ENCODE data around the gene OR52K2. TPM values are rescaled to one million over a fixed set of nuclear protein-coding genes. Genes with fewer than 3 reads are reported as not detected.
A peak's percentile ranks its signal among the peaks of the same experiment; 100 is the strongest.
"Not testable (repeated sequence)": the region's sequence is repeated elsewhere in the genome, so short reads cannot be mapped to it uniquely, and the experiment has no call there.

The OR52K2 gene
- polyA plus RNA-seq: not detected
- long read RNA-seq, donor 1: 0 reads
- long read RNA-seq, donor 2: 0 reads
- long read RNA-seq, donor 3: 0 reads
- long read RNA-seq, donor 4: 0 reads
- long read RNA-seq, donor 5: 0 reads
- long read RNA-seq, donor 6: 0 reads
- long read RNA-seq, donor 7: 0 reads
- long read RNA-seq, donor 8: 0 reads
- long read RNA-seq, donor 9: 0 reads
- long read RNA-seq, donor 10: 0 reads

DNA sequence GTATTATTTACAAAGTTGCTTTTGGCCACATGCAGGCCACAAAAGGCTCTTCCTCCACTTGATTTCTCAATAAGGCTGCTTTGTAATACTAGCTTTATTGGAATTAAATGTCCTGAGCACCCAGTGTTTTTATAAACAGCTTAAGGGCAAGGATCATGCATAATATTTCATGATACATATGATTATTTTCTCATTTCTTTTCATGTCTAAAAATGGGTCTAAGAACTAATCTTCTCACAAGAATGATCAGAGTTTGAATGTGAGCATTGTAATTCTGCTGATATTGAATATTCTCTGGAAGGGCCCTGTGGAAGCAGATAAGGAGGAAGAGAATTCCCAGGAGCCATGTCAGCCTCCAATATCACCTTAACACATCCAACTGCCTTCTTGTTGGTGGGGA is at the start of gene OR52K2:
Gene OR52K2, plus strand, starts transcription at position 301 of the 400 bp plus-strand sequence. Its CDS starts 45 bp downstream, at position 346.
- DNase-seq (no peak), FAIRE-seq (no peak)
- Histone ChIP-seq H3K36me3 (ENCODE audit: control insufficient read depth in 3 of 3, insufficient read depth in 2 of 3, low read depth in 1 of 3, low read length in 3 of 3) (no peaks in the 10 kb centered on the region), H3K4me1 (ENCODE audit: control insufficient read depth in 3 of 3, insufficient read depth in 2 of 3, low read depth in 1 of 3, low read length in 2 of 3) (no peaks in the 10 kb centered on the region), H3K27me3 (ENCODE audit: control insufficient read depth in 3 of 3, insufficient read depth in 3 of 3, low read length in 3 of 3) (no peaks in the 10 kb centered on the region), H3K4me3 (ENCODE audit: low read depth in 1 of 3, low read length in 3 of 3) (no peak within 1 kb of the TSS), H3K27ac (ENCODE audit: low read depth in 1 of 3, low read length in 2 of 3) (no peak within 1 kb of the TSS), H3K9me3 (ENCODE audit: control insufficient read depth in 2 of 2, insufficient read depth in 1 of 2, low read depth in 1 of 2, low read length in 1 of 2) (peaks cover 0 to under 1% of the 10 kb centered on the region in 2 donors)

GRCh38 chr11:4406206-4406605 is 42.9 kb upstream of the OR52K2 start:
- 88 to 92% (median 90%) methylated on average over 2 to 6 of the region's 6 CpGs for WGBS, 3 donors
- H3K27me3 ChIP-seq (ENCODE audit: control insufficient read depth in 3 of 3, insufficient read depth in 3 of 3, low read length in 3 of 3); H3K4me1 ChIP-seq (ENCODE audit: control insufficient read depth in 3 of 3, insufficient read depth in 2 of 3, low read depth in 1 of 3, low read length in 2 of 3); H3K36me3 ChIP-seq (ENCODE audit: control insufficient read depth in 3 of 3, insufficient read depth in 2 of 3, low read depth in 1 of 3, low read length in 3 of 3); H3K4me3 ChIP-seq (ENCODE audit: low read depth in 1 of 3, low read length in 3 of 3); FAIRE-seq; H3K27ac ChIP-seq (ENCODE audit: low read depth in 1 of 3, low read length in 2 of 3); DNase-seq; H3K9me3 ChIP-seq (ENCODE audit: control insufficient read depth in 2 of 2, insufficient read depth in 1 of 2, low read depth in 1 of 2, low read length in 1 of 2): not testable (repeated sequence)

DNA sequence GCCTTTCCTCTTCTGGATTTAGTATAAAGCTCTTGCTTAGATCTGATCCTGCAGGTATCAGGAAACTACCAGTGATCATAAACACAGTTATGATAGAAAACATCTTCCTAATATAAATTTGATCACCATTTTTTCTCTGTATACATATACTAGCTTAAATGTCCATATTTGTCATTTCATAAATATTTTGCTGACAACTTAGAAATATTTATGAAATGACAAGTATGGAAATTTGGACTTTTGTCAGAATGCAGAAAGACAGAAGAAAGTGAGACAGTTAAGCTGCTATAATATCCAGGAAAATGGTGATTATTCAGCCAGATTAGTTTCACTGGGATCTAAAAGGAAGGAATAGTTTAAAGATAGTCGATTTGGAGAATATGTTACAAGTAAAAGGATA is 32.8 kb upstream of the OR52K2 start:
- H3K36me3 ChIP-seq (ENCODE audit: control insufficient read depth in 3 of 3, insufficient read depth in 2 of 3, low read depth in 1 of 3, low read length in 3 of 3): no peaks in the 10 kb centered on the region
- FAIRE-seq: no peak
- no peaks in the 10 kb centered on the region for H3K9me3 ChIP-seq (ENCODE audit: control insufficient read depth in 2 of 2, insufficient read depth in 1 of 2, low read depth in 1 of 2, low read length in 1 of 2)
- no peaks in the 10 kb centered on the region for H3K27me3 ChIP-seq (ENCODE audit: control insufficient read depth in 3 of 3, insufficient read depth in 3 of 3, low read length in 3 of 3)
- H3K4me3 ChIP-seq (ENCODE audit: low read depth in 1 of 3, low read length in 3 of 3): no peak overlapping the region
- no peak for DNase-seq
- H3K27ac ChIP-seq (ENCODE audit: low read depth in 1 of 3, low read length in 2 of 3): no peak overlapping the region
- 55 to 67% (median 58%) methylated on average over 1 of the region's 1 CpG for WGBS, 3 donors
- H3K4me1 ChIP-seq (ENCODE audit: control insufficient read depth in 3 of 3, insufficient read depth in 2 of 3, low read depth in 1 of 3, low read length in 2 of 3): no peaks in the 10 kb centered on the region

DNA sequence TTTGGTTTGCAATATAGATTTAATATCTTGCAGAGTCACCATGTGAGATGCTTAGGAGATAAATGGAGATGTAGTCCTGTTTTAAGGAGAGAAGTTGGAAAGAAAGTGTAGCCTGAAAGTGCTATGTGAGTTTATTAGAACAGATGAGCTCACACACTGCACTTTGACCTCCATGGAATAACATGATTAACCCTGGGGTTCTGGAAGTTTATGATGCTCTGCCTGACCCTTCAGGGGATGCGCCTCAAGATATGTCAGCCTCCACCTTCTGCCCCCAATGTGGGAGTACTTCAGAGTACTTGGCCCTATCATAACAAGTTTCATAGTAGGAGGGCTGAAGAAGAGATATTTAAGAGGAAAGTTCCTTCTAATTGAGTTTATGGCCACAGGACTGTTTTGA is 32.3 kb upstream of the OR52K2 start:
- no peaks in the 10 kb centered on the region for H3K9me3 ChIP-seq (ENCODE audit: control insufficient read depth in 2 of 2, insufficient read depth in 1 of 2, low read depth in 1 of 2, low read length in 1 of 2)
- H3K27ac ChIP-seq (ENCODE audit: low read depth in 1 of 3, low read length in 2 of 3): no peak overlapping the region
- no peak overlapping the region for H3K4me3 ChIP-seq (ENCODE audit: low read depth in 1 of 3, low read length in 3 of 3)
- no peaks in the 10 kb centered on the region for H3K27me3 ChIP-seq (ENCODE audit: control insufficient read depth in 3 of 3, insufficient read depth in 3 of 3, low read length in 3 of 3)
- 20 to 58% (median 33%) methylated on average over 1 of the region's 1 CpG for WGBS, 3 donors
- no peak for FAIRE-seq
- H3K36me3 ChIP-seq (ENCODE audit: control insufficient read depth in 3 of 3, insufficient read depth in 2 of 3, low read depth in 1 of 3, low read length in 3 of 3): no peaks in the 10 kb centered on the region
- DNase-seq: peak; percentile 7 to 59
- H3K4me1 ChIP-seq (ENCODE audit: control insufficient read depth in 3 of 3, insufficient read depth in 2 of 3, low read depth in 1 of 3, low read length in 2 of 3): no peaks in the 10 kb centered on the region

DNA sequence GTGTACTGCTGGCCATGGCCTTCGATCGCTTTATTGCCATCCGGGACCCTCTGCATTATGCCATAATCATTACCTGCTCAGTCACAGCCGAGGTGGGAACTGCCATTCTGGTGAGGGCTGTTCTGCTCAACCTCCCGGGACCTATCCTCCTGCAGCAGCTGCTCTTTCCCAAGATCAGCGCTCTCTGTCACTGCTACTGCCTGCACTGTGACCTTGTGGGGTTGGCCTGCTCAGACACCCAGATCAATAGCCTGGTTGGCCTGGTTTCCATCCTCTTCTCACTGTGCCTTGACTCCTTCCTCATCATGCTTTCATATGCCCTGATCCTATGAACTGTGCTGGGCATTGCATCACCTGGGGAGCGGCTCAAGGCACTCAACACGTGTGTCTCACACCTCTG is 30.7 kb upstream of the OR52K2 start:
- FAIRE-seq (no peak), DNase-seq (no peak)
- 72 to 80% (median 79%) methylated on average over 8 of the region's 8 CpGs for WGBS, 3 donors
- Histone ChIP-seq H3K9me3 (ENCODE audit: control insufficient read depth in 2 of 2, insufficient read depth in 1 of 2, low read depth in 1 of 2, low read length in 1 of 2) (no peaks in the 10 kb centered on the region), H3K4me3 (ENCODE audit: low read depth in 1 of 3, low read length in 3 of 3) (no peak overlapping the region), H3K27ac (ENCODE audit: low read depth in 1 of 3, low read length in 2 of 3) (no peak overlapping the region), H3K27me3 (ENCODE audit: control insufficient read depth in 3 of 3, insufficient read depth in 3 of 3, low read length in 3 of 3) (no peaks in the 10 kb centered on the region), H3K4me1 (ENCODE audit: control insufficient read depth in 3 of 3, insufficient read depth in 2 of 3, low read depth in 1 of 3, low read length in 2 of 3) (no peaks in the 10 kb centered on the region), H3K36me3 (ENCODE audit: control insufficient read depth in 3 of 3, insufficient read depth in 2 of 3, low read depth in 1 of 3, low read length in 3 of 3) (no peaks in the 10 kb centered on the region)

DNA sequence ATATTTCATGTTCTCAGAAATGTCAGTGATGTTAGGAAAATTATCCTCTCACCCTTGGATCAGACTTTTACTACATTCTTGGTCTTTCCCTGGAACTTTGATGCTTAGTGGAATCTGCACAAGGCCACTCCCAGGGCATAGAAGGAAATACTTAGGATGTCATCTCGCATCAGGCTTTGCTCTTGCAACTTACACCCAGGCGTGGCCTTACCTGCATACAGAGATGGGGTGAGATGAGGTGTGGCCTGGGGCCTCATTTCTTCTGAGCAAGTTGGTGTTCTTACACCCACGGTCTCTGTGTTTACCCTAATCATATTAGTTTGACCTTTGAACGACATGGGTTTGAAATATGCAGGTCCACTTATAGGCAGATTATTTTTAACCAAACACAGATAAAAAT is 19.0 kb upstream of the OR52K2 start:
- no peak for FAIRE-seq
- H3K27me3 ChIP-seq (ENCODE audit: control insufficient read depth in 3 of 3, insufficient read depth in 3 of 3, low read length in 3 of 3): peaks cover 0 to 2% (median 0%) of the 10 kb centered on the region in 3 donors
- H3K9me3 ChIP-seq (ENCODE audit: control insufficient read depth in 2 of 2, insufficient read depth in 1 of 2, low read depth in 1 of 2, low read length in 1 of 2): no peaks in the 10 kb centered on the region
- H3K4me3 ChIP-seq (ENCODE audit: low read depth in 1 of 3, low read length in 3 of 3): no peak overlapping the region
- DNase-seq: peak; percentile 80 to 93
- H3K36me3 ChIP-seq (ENCODE audit: control insufficient read depth in 3 of 3, insufficient read depth in 2 of 3, low read depth in 1 of 3, low read length in 3 of 3): no peaks in the 10 kb centered on the region
- H3K27ac ChIP-seq (ENCODE audit: low read depth in 1 of 3, low read length in 2 of 3): peak overlapping the region in 1 of 3 donors; percentile 84
- peaks cover 0 to 24% (median 4%) of the 10 kb centered on the region in 3 donors for H3K4me1 ChIP-seq (ENCODE audit: control insufficient read depth in 3 of 3, insufficient read depth in 2 of 3, low read depth in 1 of 3, low read length in 2 of 3)
- 5 to 49% (median 25%) methylated on average over 4 of the region's 4 CpGs for WGBS, 3 donors

GRCh38 chr11:4433856-4434255 is 15.2 kb upstream of the OR52K2 start:
- H3K27me3 ChIP-seq (ENCODE audit: control insufficient read depth in 3 of 3, insufficient read depth in 3 of 3, low read length in 3 of 3): peaks cover 0 to 2% (median 0%) of the 10 kb centered on the region in 3 donors
- H3K27ac ChIP-seq (ENCODE audit: low read depth in 1 of 3, low read length in 2 of 3): no peak overlapping the region
- FAIRE-seq (no peak), DNase-seq (no peak)
- H3K4me3 ChIP-seq (ENCODE audit: low read depth in 1 of 3, low read length in 3 of 3): no peak overlapping the region
- no peaks in the 10 kb centered on the region for H3K36me3 ChIP-seq (ENCODE audit: control insufficient read depth in 3 of 3, insufficient read depth in 2 of 3, low read depth in 1 of 3, low read length in 3 of 3)
- H3K9me3 ChIP-seq (ENCODE audit: control insufficient read depth in 2 of 2, insufficient read depth in 1 of 2, low read depth in 1 of 2, low read length in 1 of 2): no peaks in the 10 kb centered on the region
- H3K4me1 ChIP-seq (ENCODE audit: control insufficient read depth in 3 of 3, insufficient read depth in 2 of 3, low read depth in 1 of 3, low read length in 2 of 3): peaks cover 0 to 24% (median 4%) of the 10 kb centered on the region in 3 donors
- WGBS, 3 donors: 73 to 80% (median 79%) methylated on average over 2 of the region's 2 CpGs

DNA sequence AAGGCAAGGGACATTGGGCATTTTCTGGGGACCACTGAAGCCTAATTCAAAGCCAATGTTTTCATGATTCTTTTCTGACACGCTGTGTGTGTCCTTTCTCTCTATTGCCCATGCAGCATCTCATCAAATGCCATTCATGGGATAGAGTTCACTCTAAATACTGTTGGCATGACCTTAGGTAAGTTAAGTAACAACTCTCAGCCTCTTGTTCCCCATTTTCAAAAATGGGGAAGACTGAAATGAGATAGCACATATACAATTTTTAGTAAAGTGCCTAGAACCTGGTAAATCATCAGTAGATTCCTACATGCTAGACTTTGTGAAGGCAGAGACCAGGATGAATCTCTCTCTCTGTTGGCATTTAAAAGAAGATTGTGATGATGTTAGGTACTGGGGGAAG is 12.7 kb upstream of the OR52K2 start:
- DNase-seq: no peak
- no peak overlapping the region for H3K27ac ChIP-seq (ENCODE audit: low read depth in 1 of 3, low read length in 2 of 3)
- H3K36me3 ChIP-seq (ENCODE audit: control insufficient read depth in 3 of 3, insufficient read depth in 2 of 3, low read depth in 1 of 3, low read length in 3 of 3): no peaks in the 10 kb centered on the region
- H3K4me1 ChIP-seq (ENCODE audit: control insufficient read depth in 3 of 3, insufficient read depth in 2 of 3, low read depth in 1 of 3, low read length in 2 of 3): peaks cover 0 to 6% (median 0%) of the 10 kb centered on the region in 3 donors
- no peaks in the 10 kb centered on the region for H3K9me3 ChIP-seq (ENCODE audit: control insufficient read depth in 2 of 2, insufficient read depth in 1 of 2, low read depth in 1 of 2, low read length in 1 of 2)
- no peak overlapping the region for H3K4me3 ChIP-seq (ENCODE audit: low read depth in 1 of 3, low read length in 3 of 3)
- FAIRE-seq: no peak
- WGBS, 3 donors: 64 to 83% (median 81%) methylated on average over 1 of the region's 1 CpG
- H3K27me3 ChIP-seq (ENCODE audit: control insufficient read depth in 3 of 3, insufficient read depth in 3 of 3, low read length in 3 of 3): peaks cover 0 to 2% (median 0%) of the 10 kb centered on the region in 3 donors

DNA sequence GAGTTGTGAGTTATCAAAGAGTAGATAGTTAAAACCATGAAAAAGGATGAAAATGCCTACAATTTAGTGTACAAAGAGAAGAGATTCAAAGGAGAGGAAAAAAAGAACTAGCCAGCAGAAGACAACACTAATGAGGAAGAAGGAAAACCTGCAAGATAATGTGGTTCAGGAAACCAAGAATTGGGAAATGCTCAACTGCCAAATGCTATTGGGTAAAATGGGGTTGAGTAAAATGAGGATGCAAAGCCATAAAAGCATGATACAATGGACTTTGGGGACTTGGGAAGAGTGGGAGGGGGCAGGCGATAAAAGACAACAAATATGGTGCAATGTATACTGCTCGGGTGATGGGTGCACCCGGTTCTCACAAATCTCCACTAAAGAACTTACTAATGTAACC is 7.6 kb upstream of the OR52K2 start:
- 87 to 97% (median 94%) methylated on average over 3 of the region's 3 CpGs for WGBS, 3 donors
- H3K9me3 ChIP-seq (ENCODE audit: control insufficient read depth in 2 of 2, insufficient read depth in 1 of 2, low read depth in 1 of 2, low read length in 1 of 2): no peaks in the 10 kb centered on the region
- H3K4me1 ChIP-seq (ENCODE audit: control insufficient read depth in 3 of 3, insufficient read depth in 2 of 3, low read depth in 1 of 3, low read length in 2 of 3): peaks cover 0 to 4% (median 0%) of the 10 kb centered on the region in 3 donors
- no peak overlapping the region for H3K4me3 ChIP-seq (ENCODE audit: low read depth in 1 of 3, low read length in 3 of 3)
- no peaks in the 10 kb centered on the region for H3K36me3 ChIP-seq (ENCODE audit: control insufficient read depth in 3 of 3, insufficient read depth in 2 of 3, low read depth in 1 of 3, low read length in 3 of 3)
- no peak overlapping the region for H3K27ac ChIP-seq (ENCODE audit: low read depth in 1 of 3, low read length in 2 of 3)
- H3K27me3 ChIP-seq (ENCODE audit: control insufficient read depth in 3 of 3, insufficient read depth in 3 of 3, low read length in 3 of 3): no peaks in the 10 kb centered on the region
- FAIRE-seq (no peak), DNase-seq (no peak)
